ENCODE measurements around the gene CDH26. TPM values are rescaled to one million over a fixed set of nuclear protein-coding genes. Genes with fewer than 3 reads are reported as not detected.

Gene CDH26
- total RNA-seq, 1 donor from 2014 or later = 6.9 TPM

DNA sequence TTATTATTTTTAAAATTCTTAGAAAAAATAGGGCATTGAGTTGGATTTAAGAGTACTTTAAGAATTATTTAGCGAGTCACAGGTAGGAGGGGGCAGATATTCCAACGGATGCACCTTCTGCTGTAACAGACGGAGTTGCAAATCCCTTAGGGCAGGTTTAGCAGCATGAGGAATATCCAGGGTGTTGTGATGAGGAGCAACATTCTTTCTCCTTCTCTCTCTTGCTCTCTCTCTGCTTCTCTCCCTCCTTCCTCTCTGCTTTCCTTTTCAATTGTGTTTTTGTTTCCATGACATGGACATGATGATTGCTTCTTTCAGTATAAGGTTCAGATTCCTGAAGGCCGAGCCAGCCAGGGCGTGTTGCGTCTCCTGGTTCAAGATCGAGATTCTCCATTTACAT, 28.9 kb downstream of the CDH26 start:
- no peak for DNase-seq (ENCODE audit: extremely low spot score, unreplicated experiment)
- no peaks in the 10 kb centered on the region for H3K9me3 Mint-ChIP-seq
- no peaks in the 10 kb centered on the region for H3K27me3 Mint-ChIP-seq
- peaks cover 6% of the 10 kb centered on the region for H3K4me1 Mint-ChIP-seq (ENCODE audit: unreplicated experiment)
- no peaks in the 10 kb centered on the region for H3K36me3 Mint-ChIP-seq
- H3K4me3 Mint-ChIP-seq = no peak overlapping the region
- TF ChIP-seq, protein P1, sequence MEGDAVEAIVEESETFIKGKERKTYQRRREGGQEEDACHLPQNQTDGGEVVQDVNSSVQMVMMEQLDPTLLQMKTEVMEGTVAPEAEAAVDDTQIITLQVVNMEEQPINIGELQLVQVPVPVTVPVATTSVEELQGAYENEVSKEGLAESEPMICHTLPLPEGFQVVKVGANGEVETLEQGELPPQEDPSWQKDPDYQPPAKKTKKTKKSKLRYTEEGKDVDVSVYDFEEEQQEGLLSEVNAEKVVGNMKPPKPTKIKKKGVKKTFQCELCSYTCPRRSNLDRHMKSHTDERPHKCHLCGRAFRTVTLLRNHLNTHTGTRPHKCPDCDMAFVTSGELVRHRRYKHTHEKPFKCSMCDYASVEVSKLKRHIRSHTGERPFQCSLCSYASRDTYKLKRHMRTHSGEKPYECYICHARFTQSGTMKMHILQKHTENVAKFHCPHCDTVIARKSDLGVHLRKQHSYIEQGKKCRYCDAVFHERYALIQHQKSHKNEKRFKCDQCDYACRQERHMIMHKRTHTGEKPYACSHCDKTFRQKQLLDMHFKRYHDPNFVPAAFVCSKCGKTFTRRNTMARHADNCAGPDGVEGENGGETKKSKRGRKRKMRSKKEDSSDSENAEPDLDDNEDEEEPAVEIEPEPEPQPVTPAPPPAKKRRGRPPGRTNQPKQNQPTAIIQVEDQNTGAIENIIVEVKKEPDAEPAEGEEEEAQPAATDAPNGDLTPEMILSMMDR (conservative IDR thresholded peaks at IDR 0.05) = no peak
- no peak overlapping the region for H3K27ac Mint-ChIP-seq

DNA sequence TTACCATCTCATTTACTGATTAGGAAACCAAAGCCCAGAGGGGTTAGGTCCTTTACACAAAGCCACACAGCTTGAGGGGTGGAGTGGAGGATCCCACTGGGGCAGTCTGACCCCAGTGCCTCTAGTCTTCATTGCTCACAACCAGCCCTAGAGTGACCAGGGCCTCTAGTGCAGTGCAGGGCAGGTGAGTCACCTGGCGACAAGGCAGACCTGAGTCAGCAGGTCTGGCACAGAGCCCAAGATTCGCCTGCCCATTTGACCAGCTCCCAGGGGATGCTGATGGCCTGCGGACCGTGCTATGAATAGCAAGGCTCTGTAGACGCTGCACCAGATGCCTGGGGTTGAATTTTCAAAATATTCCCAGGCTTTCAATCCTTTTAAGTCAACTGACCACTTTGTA, 29.9 kb downstream of the CDH26 start:
- TF ChIP-seq, protein P1 (conservative IDR thresholded peaks at IDR 0.05) = no peak
- Mint-ChIP-seq H3K9me3 (no peaks in the 10 kb centered on the region), H3K4me1 (ENCODE audit: unreplicated experiment) (peaks cover 6% of the 10 kb centered on the region), H3K27ac (no peak overlapping the region), H3K4me3 (no peak overlapping the region), H3K36me3 (no peaks in the 10 kb centered on the region), H3K27me3 (no peaks in the 10 kb centered on the region)
- no peak for DNase-seq (ENCODE audit: extremely low spot score, unreplicated experiment)

DNA sequence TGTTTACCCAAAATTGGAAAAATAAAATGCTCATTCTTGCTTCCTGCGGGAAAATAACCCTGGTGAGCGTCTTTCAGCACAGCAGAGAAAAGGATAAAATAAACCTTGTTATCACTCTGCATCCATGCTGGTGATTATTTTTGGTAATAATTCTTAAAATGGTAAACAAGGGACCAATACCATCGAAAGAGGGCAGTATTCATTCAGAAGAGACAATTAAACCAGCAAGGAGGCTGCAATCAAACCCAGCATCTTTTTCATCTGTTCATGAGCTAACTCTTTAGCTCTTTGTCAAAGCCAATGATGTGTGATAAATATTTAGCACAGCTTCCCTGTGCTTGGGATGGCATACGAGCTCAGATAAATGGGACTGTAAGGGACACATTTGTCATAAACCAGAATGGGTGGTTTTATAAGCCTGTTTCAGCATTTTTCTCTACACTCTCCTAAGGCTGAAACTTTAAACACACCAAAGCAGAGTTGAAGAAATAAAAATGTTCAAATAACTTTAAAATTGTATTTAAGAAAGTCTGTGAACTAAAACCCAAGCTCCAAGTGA, 34.4 kb downstream of the CDH26 start:
- no peaks in the 10 kb centered on the region for H3K9me3 Mint-ChIP-seq
- no peaks in the 10 kb centered on the region for H3K36me3 Mint-ChIP-seq
- H3K27ac Mint-ChIP-seq = peak overlapping the region; percentile 63
- no peak overlapping the region for H3K4me3 Mint-ChIP-seq
- no peak for DNase-seq (ENCODE audit: extremely low spot score, unreplicated experiment)
- TF ChIP-seq, protein P1 (conservative IDR thresholded peaks at IDR 0.05) = no peak
- H3K27me3 Mint-ChIP-seq = peaks cover 3% of the 10 kb centered on the region
- H3K4me1 Mint-ChIP-seq (ENCODE audit: unreplicated experiment) = peaks cover 4% of the 10 kb centered on the region

DNA sequence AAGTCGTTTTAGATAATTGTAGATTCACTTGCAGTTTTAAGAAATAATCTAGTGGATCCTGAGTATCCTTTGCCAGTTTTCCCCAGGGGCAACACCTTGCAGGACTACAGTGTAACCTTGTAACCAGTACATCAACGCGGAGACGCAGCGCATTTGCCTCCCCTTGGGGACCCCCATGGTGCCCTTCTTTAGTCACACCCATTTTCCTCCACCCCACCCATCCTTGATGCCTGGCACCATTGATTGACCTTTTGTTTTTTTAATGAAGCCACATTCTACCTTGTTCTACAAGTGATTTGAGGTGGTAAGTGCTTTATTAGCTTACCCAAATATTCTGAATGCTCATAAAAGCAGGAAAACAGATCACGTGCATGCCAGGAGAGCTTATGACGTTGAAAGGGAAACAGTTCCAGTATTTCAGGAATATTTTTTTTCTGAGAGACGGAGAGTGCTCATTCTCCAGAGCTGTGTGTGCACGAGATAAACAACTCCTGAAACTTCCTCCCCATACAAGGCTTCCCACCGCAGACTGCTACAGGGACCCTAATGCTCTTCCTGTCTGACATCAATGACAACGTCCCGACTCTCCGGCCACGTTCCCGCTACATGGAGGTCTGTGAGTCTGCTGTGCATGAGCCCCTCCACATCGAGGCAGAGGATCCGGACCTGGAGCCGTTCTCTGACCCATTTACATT, 35.7 kb downstream of the CDH26 start:
- Mint-ChIP-seq H3K36me3 (no peaks in the 10 kb centered on the region), H3K9me3 (no peaks in the 10 kb centered on the region)
- DNase-seq (ENCODE audit: extremely low spot score, unreplicated experiment) = no peak

DNA sequence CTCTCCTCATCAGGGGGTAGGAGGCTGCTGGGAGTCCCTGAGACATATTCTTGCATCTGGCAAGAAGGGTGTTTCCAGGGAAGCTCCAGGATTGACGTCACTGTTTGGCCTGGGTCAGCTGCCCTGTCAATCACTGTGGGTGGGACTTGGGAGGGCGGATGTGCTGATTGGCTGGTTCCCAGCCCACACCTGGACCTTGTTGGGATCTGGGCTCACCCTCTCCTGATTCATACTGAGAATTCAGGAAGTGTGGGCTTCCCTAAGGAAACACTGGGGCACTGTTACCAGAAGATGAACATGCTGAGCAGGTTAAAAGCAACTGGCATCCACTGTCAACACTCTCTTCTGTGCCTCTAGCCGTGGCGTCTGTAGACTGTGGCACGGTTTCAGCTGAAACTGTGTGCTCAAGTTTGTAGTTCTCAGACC, 36.5 kb downstream of the CDH26 start:
- Mint-ChIP-seq H3K4me1 (ENCODE audit: unreplicated experiment) (peaks cover 4% of the 10 kb centered on the region), H3K27ac (no peak overlapping the region), H3K9me3 (no peaks in the 10 kb centered on the region), H3K27me3 (peaks cover 9% of the 10 kb centered on the region), H3K4me3 (peak overlapping the region; percentile 5), H3K36me3 (no peaks in the 10 kb centered on the region)
- DNase-seq (ENCODE audit: extremely low spot score, unreplicated experiment) = no peak
- TF ChIP-seq, protein P1 (conservative IDR thresholded peaks at IDR 0.05) = no peak

More for the DNA sequence above, 35.7 kb downstream of the CDH26 start:
- Mint-ChIP-seq H3K4me1 (ENCODE audit: unreplicated experiment) (peaks cover 4% of the 10 kb centered on the region), H3K4me3 (peak overlapping the region; percentile 5), H3K27me3 (peaks cover 9% of the 10 kb centered on the region), H3K27ac (peak overlapping the region; percentile 68)
- TF ChIP-seq, protein P1 (conservative IDR thresholded peaks at IDR 0.05) = no peak
